ENCODE measurements around the gene KLC4. TPM values are rescaled to one million over a fixed set of nuclear protein-coding genes. Genes with fewer than 3 reads are reported as not detected.
A peak's percentile ranks its signal among the peaks of the same experiment; 100 is the strongest.

KLC4 gene
- total and polyA plus RNA-seq, 9 of the 15 experiments (the other 6 are each of a cell fraction or from before 2014, with no cell fraction given), result 1.7 to 16.2 (median 7.7) TPM

DNA sequence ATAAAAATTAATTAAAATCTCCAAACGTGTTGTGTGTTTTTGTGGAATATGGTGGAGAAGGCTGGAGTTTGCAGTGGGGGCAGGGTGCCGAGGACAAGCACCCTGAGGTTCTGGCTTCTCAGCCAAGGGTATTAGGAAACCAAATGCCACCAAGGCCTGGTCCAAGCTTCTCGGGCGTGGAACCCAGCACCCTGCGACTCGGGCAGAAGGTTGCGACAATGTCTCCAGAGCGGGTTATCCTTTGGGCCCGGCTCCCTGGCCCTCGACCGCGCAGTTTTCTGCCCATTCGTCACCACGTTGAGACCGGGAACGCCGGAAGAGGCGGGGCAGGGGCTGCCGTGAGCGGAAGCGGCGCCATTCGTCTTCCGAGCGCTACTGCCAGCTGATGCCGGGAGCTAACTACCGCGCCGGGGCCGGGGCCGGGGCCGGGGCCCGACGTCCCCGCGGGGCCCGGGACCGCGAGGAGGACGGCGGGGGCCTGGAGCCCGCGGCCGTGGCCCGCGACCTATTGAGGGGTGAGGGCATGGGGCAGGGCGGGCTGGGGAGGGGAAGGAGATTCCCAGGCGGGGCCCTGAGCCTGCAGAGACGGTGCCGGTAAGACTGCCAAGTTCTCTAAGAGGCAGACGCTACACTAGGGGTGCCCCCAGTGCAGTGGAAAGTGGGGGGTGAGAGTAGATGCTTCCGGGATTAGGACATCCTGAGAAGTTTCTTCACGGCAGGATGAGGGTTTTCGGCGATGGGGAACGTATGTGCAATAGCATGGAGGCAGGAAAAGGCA, 38.0 kb upstream of the KLC4 start, which contains the start of gene RRP36:
Gene RRP36, plus strand, starts transcription at position 354 of the 778 bp plus-strand sequence. Its CDS starts 32 bp downstream, at position 386.
- ChIA-PET POLR2A (interaction anchor here (0.6 to 2.6 kb wide), 17 partner anchors 8 to 496 kb away, joined by 3 to 17 read pairs (median 4); partner anchors contain the start of genes CUL7 and PEX6), CTCF (ENCODE audit: low intra/inter-chr PET ratio) (no interaction called here)
- Histone ChIP-seq H3K9ac (ENCODE audit: insufficient read depth in 1 of 2, low read depth in 2 of 2, low read length in 2 of 2) (peak within 1 kb of the TSS; percentile 82 to 94), H2AFZ (ENCODE audit: low read depth, low read length) (peak within 1 kb of the TSS; percentile 94), H3K79me2 (ENCODE audit: control insufficient read depth, insufficient read depth, low read length) (peaks cover 53% of the 10 kb centered on the region), H4K20me1 (replicated peaks; ENCODE audit: control insufficient read depth, insufficient read depth, low read length) (no peaks in the 10 kb centered on the region), H3K4me2 (ENCODE audit: insufficient read depth, low read length) (peak within 1 kb of the TSS; percentile 100), H3K4me3 (peak within 1 kb of the TSS; percentile 72), H3K36me3 (ENCODE audit: control insufficient read depth, insufficient read depth, low read length) (peaks cover 80% of the 10 kb centered on the region), H3K9me3 (replicated peaks; ENCODE audit: control insufficient read depth, insufficient read depth, low read depth, low read length) (no peaks in the 10 kb centered on the region), H3K4me1 (replicated peaks in 1 of 2; ENCODE audit: control insufficient read depth in 2 of 2, insufficient read depth in 2 of 2, low read length in 2 of 2) (peaks cover 34 to 35% of the 10 kb centered on the region in 2 experiments), H3K9me1 (ENCODE audit: control insufficient read depth, insufficient read depth, low read length) (no peaks in the 10 kb centered on the region), H3K27ac (ENCODE audit: extremely low read depth, low read depth, low read length) (peak within 1 kb of the TSS; percentile 83), H3K27me3 (ENCODE audit: control insufficient read depth in 2 of 2, insufficient read depth in 2 of 2, low read length in 2 of 2) (no peaks in the 10 kb centered on the region)
- ATAC-seq, result peak; percentile 93
- WGBS (ENCODE audit: insufficient coverage, low coverage, missing lambda C conversion rate), result 1% methylated on average over 36 of the region's 56 CpGs
- peak; percentile 80 for FAIRE-seq
- intact Hi-C loops (cut with micrococcal nuclease), result no loop called here
- in situ Hi-C loops (cut with MboI), result no loop called here
- TSS peak; percentile 99 for BruUV-seq (replicated peaks)
- DNase-seq (ENCODE audit: extremely low read depth in 1 of 4, low spot score in 3 of 4), result peak; percentile 85 to 92 (median 90)
- TF ChIP-seq ZC3H4 (CRISPR knock-in tag; IDR thresholded peaks at IDR 0.05; ENCODE audit: borderline replicate concordance), result no peak
- TF ChIP-seq GMEB1 (CRISPR knock-in tag; IDR thresholded peaks at IDR 0.05), result peak; percentile 80
- TF ChIP-seq MBD2 (IDR thresholded peaks at IDR 0.05; ENCODE audit: borderline replicate concordance, low read depth), result peak; percentile 61
- TF ChIP-seq HCFC1 (IDR thresholded peaks at IDR 0.05; ENCODE audit: low read depth, low read length), result peak; percentile 61
- TF ChIP-seq MBD1 (CRISPR knock-in tag; IDR thresholded peaks at IDR 0.05), result no peak
- TF ChIP-seq PTRF (tag; IDR thresholded peaks at IDR 0.05), result 0 out of 2 replicates have a peak, but pooled peaks have one; percentile 27
- peak; percentile 61; the same call in 1 of the 2 replicates for TF ChIP-seq ETV5 (CRISPR knock-in tag; IDR thresholded peaks at IDR 0.05; ENCODE audit: low read depth)
- TF ChIP-seq ELK3 (CRISPR knock-in tag; IDR thresholded peaks at IDR 0.05), result 0 out of 2 replicates have a peak, but pooled peaks have one; percentile 15
- TF ChIP-seq ZNF316 (IDR thresholded peaks at IDR 0.05), result no peak
- TF ChIP-seq NRF1 (conservative IDR thresholded peaks at IDR 0.05 in 1 of 2, IDR thresholded peaks at IDR 0.05 in 1 of 2), result peak; percentile 56 to 68; a peak in 3 of 4 replicates
- TF ChIP-seq BRD4 (IDR thresholded peaks at IDR 0.05), result 0 out of 2 replicates have a peak, but pooled peaks have one; percentile 72
- peak; percentile 44 to 94; a peak in 3 of 4 replicates for TF ChIP-seq SIN3A (IDR thresholded peaks at IDR 0.05; ENCODE audit: borderline replicate concordance in 2 of 2, control insufficient read depth in 1 of 2, low read depth in 2 of 2, low read length in 2 of 2)
- TF ChIP-seq HNRNPLL (IDR thresholded peaks at IDR 0.05; ENCODE audit: low read depth, low read length, poor library complexity, severe bottlenecking), result no peak
- TF ChIP-seq MEIS2 (IDR thresholded peaks at IDR 0.05; ENCODE audit: partially characterized antibody), result peak; percentile 62
- no peak for TF ChIP-seq SRSF9 (IDR thresholded peaks at IDR 0.05; ENCODE audit: borderline replicate concordance, low read depth, low read length)
- TF ChIP-seq, protein P1, sequence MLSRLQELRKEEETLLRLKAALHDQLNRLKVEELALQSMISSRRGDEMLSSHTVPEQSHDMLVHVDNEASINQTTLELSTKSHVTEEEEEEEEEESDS (CRISPR knock-in tag; IDR thresholded peaks at IDR 0.05), result no peak
- TF ChIP-seq DIDO1 (tag; IDR thresholded peaks at IDR 0.05; ENCODE audit: low read depth), result peak; percentile 59; the same call in 1 of the 2 replicates
